Endodermal cell (in vitro differentiated cells): Measurements from ENCODE around the gene GNAT2. TPM values are rescaled to one million over a fixed set of nuclear protein-coding genes. Genes with fewer than 3 reads are reported as not detected.

Source experiments
- DNase-seq: peaks from one replicate; pipeline ENCODE4 v3.0.0-alpha.2; 2017
- H3K27ac ChIP-seq: 2 replicates; pipeline ENCODE4 v1.5.1; 2013; ENCODE audit warnings: mild to moderate bottlenecking, low read depth, low read length, moderate library complexity
- H3K27me3 ChIP-seq: 2 replicates; pipeline ENCODE4 v1.6.1; 2013; ENCODE audit warnings: mild to moderate bottlenecking, low read length, moderate library complexity; ENCODE audit not compliant: insufficient read depth, control insufficient read depth, poor library complexity, severe bottlenecking
- H3K36me3 ChIP-seq: 2 replicates; pipeline ENCODE4 v1.7.0; 2013; ENCODE audit warnings: mild to moderate bottlenecking, low read length, moderate library complexity; ENCODE audit not compliant: control insufficient read depth, insufficient read depth
- H3K4me1 ChIP-seq: one replicate; pipeline ENCODE4 v1.7.0; 2013; ENCODE audit warnings: low read length; ENCODE audit not compliant: control insufficient read depth, insufficient read depth
- H3K4me3 ChIP-seq: 2 replicates; pipeline ENCODE4 v1.5.1; 2013; ENCODE audit warnings: mild to moderate bottlenecking, low read length, moderate library complexity
- H3K9ac ChIP-seq: 2 replicates; pipeline ENCODE4 v1.6.1; 2013; ENCODE audit warnings: mild to moderate bottlenecking, low read length, moderate library complexity; ENCODE audit not compliant: poor library complexity, severe bottlenecking; ENCODE audit errors: extremely low read depth
- H3K9me3 ChIP-seq: 2 replicates; pipeline ENCODE4 v1.6.1; 2013; ENCODE audit warnings: mild to moderate bottlenecking, low read length, moderate library complexity; ENCODE audit not compliant: control insufficient read depth
- H3K27ac Mint-ChIP-seq: 2 replicates; pipeline ENCODE4 v1.8.0; 2020; ENCODE audit warnings: mixed read lengths
- H3K27me3 Mint-ChIP-seq: 2 replicates; pipeline ENCODE4 v1.8.0; 2021; ENCODE audit warnings: mild to moderate bottlenecking, mixed read lengths; ENCODE audit not compliant: insufficient read depth
- H3K36me3 Mint-ChIP-seq: 2 replicates; pipeline ENCODE4 v1.8.0; 2020; ENCODE audit warnings: low read depth, mixed read lengths
- H3K4me1 Mint-ChIP-seq: 2 replicates; pipeline ENCODE4 v1.8.0; 2020; ENCODE audit warnings: mixed read lengths
- H3K4me3 Mint-ChIP-seq: 2 replicates; pipeline ENCODE4 v1.8.0; 2020; ENCODE audit warnings: mild to moderate bottlenecking, moderate library complexity, mixed read lengths
- H3K9me3 Mint-ChIP-seq: 2 replicates; pipeline ENCODE4 v1.8.0; 2020; ENCODE audit warnings: mild to moderate bottlenecking, mixed read lengths
- WGBS, 2 experiments: methylation state at CpG; one replicate each; pipeline versions ENCODE4 v1.1.5 to v1.1.7; 2013; ENCODE audit warnings: missing lambda C conversion rate in 2 of 2, mixed read lengths in 1 of 2; ENCODE audit not compliant: insufficient coverage in 1 of 2, insufficient read length in 1 of 2; 5-methylcytosine and 5-hydroxymethylcytosine counted together
- total RNA-seq, 2 donors: library from RNA; stranded (reverse); fragmentation: NEBNext Ultra II Directional in 1 of 2; extraction: Animal tissue kit (Norgen Biotek cat#: 25700) in 1 of 2; gene quantifications; 2 replicates in 1 of 2; 3 replicates in 1 of 2; pipeline ENCODE4 v1.2.1, GENCODE V29; 2021
- TF ChIP-seq, protein P1 (sequence below): fragments of 200-600 bp; sonication (generic); conservative IDR thresholded peaks from 2 replicates; pipeline ENCODE4 v1.5.0; 2021; ENCODE audit warnings: antibody characterized with exemption, mild to moderate bottlenecking

GNAT2 gene
- total RNA-seq, 2 donors from 2014 or later: not detected

DNA sequence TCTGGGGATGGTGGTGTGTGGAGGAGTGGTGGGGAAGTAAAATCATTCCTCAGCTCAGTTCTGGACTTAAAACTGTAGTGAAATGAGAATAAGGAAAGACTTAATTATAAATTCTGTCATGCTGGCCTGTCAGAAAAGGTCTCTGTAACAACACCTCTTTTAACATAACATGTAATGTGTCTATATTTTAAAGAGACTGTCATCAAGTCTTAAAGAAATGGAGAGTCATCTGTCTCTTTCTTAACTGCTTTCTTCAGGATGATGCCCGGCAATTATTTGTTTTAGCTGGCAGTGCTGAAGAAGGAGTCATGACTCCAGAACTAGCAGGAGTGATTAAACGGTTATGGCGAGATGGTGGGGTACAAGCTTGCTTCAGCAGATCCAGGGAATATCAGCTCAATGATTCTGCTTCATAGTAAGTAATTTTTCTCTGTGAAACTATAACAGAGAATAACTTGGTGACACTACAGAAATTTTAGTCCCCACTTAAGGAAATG lies 40.4 kb downstream of the GNAT2 start:
- Mint-ChIP-seq H3K27me3 (no peaks in the 10 kb centered on the region), H3K9me3 (no peaks in the 10 kb centered on the region), H3K4me1 (no peaks in the 10 kb centered on the region), H3K36me3 (peaks cover 65% of the 10 kb centered on the region), H3K4me3 (no peak overlapping the region), H3K27ac (no peak overlapping the region)
- no peak overlapping the region for H3K27ac ChIP-seq
- H3K36me3 ChIP-seq: peaks cover 81% of the 10 kb centered on the region
- no peaks in the 10 kb centered on the region for H3K4me1 ChIP-seq
- no peak overlapping the region for H3K4me3 ChIP-seq
- TF ChIP-seq, protein P1, sequence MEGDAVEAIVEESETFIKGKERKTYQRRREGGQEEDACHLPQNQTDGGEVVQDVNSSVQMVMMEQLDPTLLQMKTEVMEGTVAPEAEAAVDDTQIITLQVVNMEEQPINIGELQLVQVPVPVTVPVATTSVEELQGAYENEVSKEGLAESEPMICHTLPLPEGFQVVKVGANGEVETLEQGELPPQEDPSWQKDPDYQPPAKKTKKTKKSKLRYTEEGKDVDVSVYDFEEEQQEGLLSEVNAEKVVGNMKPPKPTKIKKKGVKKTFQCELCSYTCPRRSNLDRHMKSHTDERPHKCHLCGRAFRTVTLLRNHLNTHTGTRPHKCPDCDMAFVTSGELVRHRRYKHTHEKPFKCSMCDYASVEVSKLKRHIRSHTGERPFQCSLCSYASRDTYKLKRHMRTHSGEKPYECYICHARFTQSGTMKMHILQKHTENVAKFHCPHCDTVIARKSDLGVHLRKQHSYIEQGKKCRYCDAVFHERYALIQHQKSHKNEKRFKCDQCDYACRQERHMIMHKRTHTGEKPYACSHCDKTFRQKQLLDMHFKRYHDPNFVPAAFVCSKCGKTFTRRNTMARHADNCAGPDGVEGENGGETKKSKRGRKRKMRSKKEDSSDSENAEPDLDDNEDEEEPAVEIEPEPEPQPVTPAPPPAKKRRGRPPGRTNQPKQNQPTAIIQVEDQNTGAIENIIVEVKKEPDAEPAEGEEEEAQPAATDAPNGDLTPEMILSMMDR: no peak
- H3K9ac ChIP-seq: no peak overlapping the region
- 93 to 96% methylated on average over 3 of the region's 3 CpGs for WGBS, 2 experiments
- no peaks in the 10 kb centered on the region for H3K9me3 ChIP-seq
- no peak for DNase-seq
- H3K27me3 ChIP-seq: no peaks in the 10 kb centered on the region

DNA sequence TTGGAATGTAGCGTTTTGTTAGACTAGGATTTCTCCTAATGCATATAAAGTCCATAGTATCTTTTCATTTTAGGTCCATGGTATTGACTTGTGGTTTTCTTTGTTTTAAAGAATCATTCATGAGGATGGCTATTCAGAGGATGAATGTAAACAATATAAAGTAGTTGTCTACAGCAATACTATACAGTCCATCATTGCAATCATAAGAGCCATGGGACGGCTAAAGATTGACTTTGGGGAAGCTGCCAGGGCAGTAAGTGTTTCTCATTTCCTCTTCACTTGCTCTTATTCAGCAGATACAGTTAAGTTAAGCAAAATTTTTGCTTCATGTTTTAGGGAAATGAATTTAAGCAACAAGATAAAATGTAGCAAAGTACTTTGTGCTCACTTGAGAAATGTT lies 45.6 kb downstream of the GNAT2 start:
- no peaks in the 10 kb centered on the region for H3K9me3 Mint-ChIP-seq
- H3K27me3 Mint-ChIP-seq: no peaks in the 10 kb centered on the region
- H3K36me3 Mint-ChIP-seq: peaks cover 28% of the 10 kb centered on the region
- WGBS, 2 experiments: 97 to 100% methylated on average over 1 to 2 of the region's 2 CpGs
- Histone ChIP-seq H3K4me1 (no peaks in the 10 kb centered on the region), H3K27me3 (no peaks in the 10 kb centered on the region), H3K27ac (no peak overlapping the region), H3K9me3 (no peaks in the 10 kb centered on the region), H3K36me3 (peaks cover 36% of the 10 kb centered on the region), H3K9ac (no peak overlapping the region), H3K4me3 (no peak overlapping the region)
- TF ChIP-seq, protein P1: no peak
- no peak overlapping the region for H3K4me3 Mint-ChIP-seq
- no peak overlapping the region for H3K27ac Mint-ChIP-seq
- no peaks in the 10 kb centered on the region for H3K4me1 Mint-ChIP-seq
- no peak for DNase-seq

DNA sequence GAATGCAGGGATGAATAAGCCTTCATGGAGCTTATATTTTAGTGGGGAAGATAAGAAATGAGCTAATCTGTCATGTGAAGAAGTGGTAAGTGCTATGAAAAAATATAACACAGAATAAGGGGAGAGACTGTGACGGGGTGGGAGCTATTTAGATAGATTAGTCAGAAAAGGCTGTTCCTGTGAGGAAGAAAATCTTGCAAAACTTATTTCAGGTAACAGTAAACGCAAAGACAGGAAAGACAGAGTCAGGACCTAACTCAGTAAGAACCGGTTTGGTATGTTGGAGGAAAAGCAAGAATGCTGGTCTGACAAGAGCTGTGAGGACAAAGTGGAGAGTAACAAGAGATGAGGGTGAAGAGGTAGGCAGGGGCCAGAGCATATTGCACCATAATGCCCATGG lies 49.0 kb downstream of the GNAT2 start:
- H3K27me3 ChIP-seq: no peaks in the 10 kb centered on the region
- H3K27ac Mint-ChIP-seq: no peak overlapping the region
- no peak overlapping the region for H3K4me3 ChIP-seq
- H3K4me3 Mint-ChIP-seq: no peak overlapping the region
- H3K27ac ChIP-seq: no peak overlapping the region
- peaks cover 21% of the 10 kb centered on the region for H3K4me1 Mint-ChIP-seq
- H3K9me3 ChIP-seq: no peaks in the 10 kb centered on the region
- H3K9ac ChIP-seq: no peak overlapping the region
- peaks cover 10% of the 10 kb centered on the region for H3K36me3 Mint-ChIP-seq
- TF ChIP-seq, protein P1: no peak
- 93 to 97% methylated on average over 2 to 3 of the region's 3 CpGs for WGBS, 2 experiments
- H3K4me1 ChIP-seq: peaks cover 4% of the 10 kb centered on the region
- H3K27me3 Mint-ChIP-seq: no peaks in the 10 kb centered on the region
- H3K9me3 Mint-ChIP-seq: no peaks in the 10 kb centered on the region
- peaks cover 18% of the 10 kb centered on the region for H3K36me3 ChIP-seq
- no peak for DNase-seq
